H1 (cell line): ENCODE data around the gene THEM5. TPM values are rescaled to one million over a fixed set of nuclear protein-coding genes. Genes with fewer than 3 reads are reported as not detected.

Source experiments
- BACH1 ChIP-seq: IDR thresholded peaks from 2 replicates; pipeline ENCODE4 v1.6.1; 2012; ENCODE audit warnings: low read length, improper control_type of control experiment
- GTF2F1 ChIP-seq: IDR thresholded peaks from 2 replicates; pipeline ENCODE4 v1.6.1; 2012; ENCODE audit warnings: low read depth, low read length, improper control_type of control experiment, borderline replicate concordance
- TBP ChIP-seq: IDR thresholded peaks from 2 replicates; pipeline ENCODE4 v1.6.1; 2011; ENCODE audit warnings: low read depth, low read length, improper control_type of control experiment
- polyA plus RNA-seq, 7 experiments: library from polyadenylated mRNA; depleted of rRNA in 3 of 7; stranded (reverse) in 5 of 7; unstranded in 2 of 7; fragments of >200 nt in 5 of 7; fragments of 200-250 nt in 2 of 7; gene quantifications; 1 replicate in 5 of 7; 2 replicates in 1 of 7; 4 replicates in 1 of 7; pipeline versions ENCODE4 v1.2.1 to v1.2.3, GENCODE V29; 2011 to 2013; ENCODE audit warnings: missing spikeins in 2 of 7, mixed read lengths in 2 of 7
- total RNA-seq: library from RNA; stranded (reverse); fragmentation: NEBNext Ultra II Directional; extraction: Animal tissue kit (Norgen Biotek cat#: 25700); gene quantifications from 2 replicates; pipeline ENCODE4 v1.2.1, GENCODE V29; 2021
- TF ChIP-seq, protein P1 (sequence below), 3 experiments: IDR thresholded peaks; 1 replicate in 2 of 3; 2 replicates in 1 of 3; pipeline versions ENCODE4 v1.5.1 to v1.6.1; 2011; ENCODE audit warnings: low read length in 3 of 3, mild to moderate bottlenecking in 3 of 3, inconsistent platforms in 2 of 3, low read depth in 1 of 3, moderate library complexity in 1 of 3; ENCODE audit not compliant: insufficient read depth in 1 of 3; ENCODE audit errors: control extremely low read depth in 1 of 3

THEM5 gene
- total and polyA plus RNA-seq, 2 of the 8 experiments (the other 6 are each of a cell fraction or from before 2014, with no cell fraction given): not detected

DNA sequence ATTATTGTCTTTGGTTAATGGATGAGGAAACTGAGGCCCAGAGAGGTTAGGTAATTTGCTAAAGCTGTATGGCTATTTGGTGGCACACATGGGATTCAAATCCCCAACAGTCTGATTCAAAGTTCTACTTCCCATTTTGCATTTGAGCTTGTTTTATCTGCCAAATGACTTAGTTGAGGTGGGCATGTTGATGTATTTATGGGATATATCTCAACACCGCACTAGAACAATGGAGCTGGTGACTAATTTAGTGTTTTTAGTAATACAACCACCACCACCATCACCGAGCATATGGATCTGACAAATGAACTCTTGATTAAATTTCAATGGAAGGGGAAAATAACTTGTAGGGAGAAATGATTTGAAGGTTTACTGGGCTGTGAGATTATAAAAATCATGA, 29.0 kb upstream of the THEM5 start (continued):
- no peak for TF ChIP-seq BACH1
- no peak for TF ChIP-seq TBP
- no peak for TF ChIP-seq GTF2F1
- TF ChIP-seq, protein P1, sequence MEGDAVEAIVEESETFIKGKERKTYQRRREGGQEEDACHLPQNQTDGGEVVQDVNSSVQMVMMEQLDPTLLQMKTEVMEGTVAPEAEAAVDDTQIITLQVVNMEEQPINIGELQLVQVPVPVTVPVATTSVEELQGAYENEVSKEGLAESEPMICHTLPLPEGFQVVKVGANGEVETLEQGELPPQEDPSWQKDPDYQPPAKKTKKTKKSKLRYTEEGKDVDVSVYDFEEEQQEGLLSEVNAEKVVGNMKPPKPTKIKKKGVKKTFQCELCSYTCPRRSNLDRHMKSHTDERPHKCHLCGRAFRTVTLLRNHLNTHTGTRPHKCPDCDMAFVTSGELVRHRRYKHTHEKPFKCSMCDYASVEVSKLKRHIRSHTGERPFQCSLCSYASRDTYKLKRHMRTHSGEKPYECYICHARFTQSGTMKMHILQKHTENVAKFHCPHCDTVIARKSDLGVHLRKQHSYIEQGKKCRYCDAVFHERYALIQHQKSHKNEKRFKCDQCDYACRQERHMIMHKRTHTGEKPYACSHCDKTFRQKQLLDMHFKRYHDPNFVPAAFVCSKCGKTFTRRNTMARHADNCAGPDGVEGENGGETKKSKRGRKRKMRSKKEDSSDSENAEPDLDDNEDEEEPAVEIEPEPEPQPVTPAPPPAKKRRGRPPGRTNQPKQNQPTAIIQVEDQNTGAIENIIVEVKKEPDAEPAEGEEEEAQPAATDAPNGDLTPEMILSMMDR (IDR thresholded peaks at IDR 0.05; ENCODE audit: control extremely low read depth in 1 of 3, insufficient read depth in 1 of 3, low read depth in 1 of 3, low read length in 3 of 3): no peak
- TF ChIP-seq, all 59 proteins: peak for 0
